OCI-LY7 (cell line): Measurements from ENCODE around the gene NPHS2.

Experiments used
- EZH2phosphoT487 ChIP-seq: fragments of 200-600 bp; sonication (generic); IDR thresholded peaks from 2 replicates; pipeline ENCODE4 v1.6.1; 2018; ENCODE audit warnings: low read depth, borderline replicate concordance, mild to moderate bottlenecking, mixed run types, antibody characterized with exemption, low read length, moderate library complexity, mixed read lengths
- TF ChIP-seq, protein P1 (sequence below): fragments of 200-600 bp; sonication (generic); conservative IDR thresholded peaks from 2 replicates; pipeline ENCODE4 v1.5.1; 2014; ENCODE audit warnings: mild to moderate bottlenecking, antibody characterized with exemption, low read length, moderate library complexity, mixed read lengths

DNA sequence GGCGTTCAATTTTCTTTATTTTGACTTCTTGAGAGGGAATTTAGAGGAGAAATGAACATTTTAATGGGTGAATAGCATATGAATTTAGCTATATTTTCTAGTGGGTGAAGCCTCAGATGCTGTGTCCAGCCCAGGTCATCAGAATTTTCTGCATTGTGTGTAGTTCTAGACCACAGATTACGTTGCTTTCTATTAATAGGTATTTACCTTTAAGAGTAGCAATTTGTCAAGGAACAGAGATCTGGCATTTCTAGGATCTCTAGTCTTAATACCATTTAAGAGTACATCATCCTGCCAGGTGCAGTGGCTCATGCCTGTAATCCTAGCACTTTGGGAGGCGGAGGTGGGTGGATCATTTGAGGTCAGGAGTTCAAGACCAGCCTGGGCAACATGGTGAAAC lies 36.6 kb upstream of the NPHS2 start:
- TF ChIP-seq, protein P1, sequence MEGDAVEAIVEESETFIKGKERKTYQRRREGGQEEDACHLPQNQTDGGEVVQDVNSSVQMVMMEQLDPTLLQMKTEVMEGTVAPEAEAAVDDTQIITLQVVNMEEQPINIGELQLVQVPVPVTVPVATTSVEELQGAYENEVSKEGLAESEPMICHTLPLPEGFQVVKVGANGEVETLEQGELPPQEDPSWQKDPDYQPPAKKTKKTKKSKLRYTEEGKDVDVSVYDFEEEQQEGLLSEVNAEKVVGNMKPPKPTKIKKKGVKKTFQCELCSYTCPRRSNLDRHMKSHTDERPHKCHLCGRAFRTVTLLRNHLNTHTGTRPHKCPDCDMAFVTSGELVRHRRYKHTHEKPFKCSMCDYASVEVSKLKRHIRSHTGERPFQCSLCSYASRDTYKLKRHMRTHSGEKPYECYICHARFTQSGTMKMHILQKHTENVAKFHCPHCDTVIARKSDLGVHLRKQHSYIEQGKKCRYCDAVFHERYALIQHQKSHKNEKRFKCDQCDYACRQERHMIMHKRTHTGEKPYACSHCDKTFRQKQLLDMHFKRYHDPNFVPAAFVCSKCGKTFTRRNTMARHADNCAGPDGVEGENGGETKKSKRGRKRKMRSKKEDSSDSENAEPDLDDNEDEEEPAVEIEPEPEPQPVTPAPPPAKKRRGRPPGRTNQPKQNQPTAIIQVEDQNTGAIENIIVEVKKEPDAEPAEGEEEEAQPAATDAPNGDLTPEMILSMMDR: no peak
- no peak for TF ChIP-seq EZH2phosphoT487
